HG03342 (cell line): Measurements from ENCODE around the gene EME2.

ENCODE experiments used
- ATAC-seq: cut with Tn5 transposase; IDR thresholded peaks from one replicate; pipeline ENCODE4 v1.9.1; 2021; ENCODE audit warnings: mild to moderate bottlenecking, moderate library complexity; ENCODE audit not compliant: unreplicated experiment

EME2 gene

GRCh38 chr16:1766231-1766630 is 6.4 kb upstream of the EME2 start:
- ATAC-seq = no peak

- no peak for ATAC-seq
Measured at GRCh38 chr16:1766701-1767100, 5.9 kb upstream of the EME2 start.

- ATAC-seq = no peak
Measured at GRCh38 chr16:1767116-1767994, 5.3 kb upstream of the EME2 start.

- no peak for ATAC-seq
Measured at GRCh38 chr16:1768061-1768766, 4.4 kb upstream of the EME2 start.

GRCh38 chr16:1768767-1769401 is 3.7 kb upstream of the EME2 start:
- no peak for ATAC-seq

- ATAC-seq = no peak
Measured at GRCh38 chr16:1769402-1770300, 3.0 kb upstream of the EME2 start.

GRCh38 chr16:1770328-1771187 is 2.1 kb upstream of the EME2 start:
- no peak for ATAC-seq

GRCh38 chr16:1771188-1771863 is 1.3 kb upstream of the EME2 start, which contains the start of gene NME3:
Gene NME3, minus strand, starts transcription at chr16:1771543. Its CDS starts 9 bp downstream, at chr16:1771534.
- ATAC-seq = peak; percentile 24

- no peak for ATAC-seq
Measured at GRCh38 chr16:1771864-1772361, 697 bp upstream of the EME2 start.

GRCh38 chr16:1772908-1773702 is 495 bp downstream of the EME2 start, which contains the start of gene MRPS34:
Gene MRPS34, minus strand, starts transcription at chr16:1773134. Its CDS starts 15 bp downstream, at chr16:1773119.
- peak; percentile 51 for ATAC-seq

- no peak for ATAC-seq
Measured at GRCh38 chr16:1773703-1774447, 1.3 kb downstream of the EME2 start.

- ATAC-seq = no peak
Measured at GRCh38 chr16:1774448-1774780, 1.8 kb downstream of the EME2 start.

- ATAC-seq = no peak
Measured at GRCh38 chr16:1775006-1775845, 2.6 kb downstream of the EME2 start.

GRCh38 chr16:1775846-1776671 is 3.4 kb downstream of the EME2 start:
- ATAC-seq = no peak

- ATAC-seq = no peak
Measured at GRCh38 chr16:1776672-1776955, 4.0 kb downstream of the EME2 start.

- ATAC-seq = no peak
Measured at GRCh38 chr16:1776991-1777374, 4.4 kb downstream of the EME2 start.
